GM12873 (cell line): ENCODE measurements around the gene DCAF5.

Experiments
- CTCF ChIP-seq: IDR thresholded peaks from 2 replicates; pipeline ENCODE4 v1.5.1; 2012; ENCODE audit warnings: low read depth, mild to moderate bottlenecking, moderate library complexity, low read length, control low read depth; ENCODE audit not compliant: insufficient read depth; ENCODE audit errors: missing control alignments

Gene DCAF5

GRCh38 chr14:69181491-69181890, 28.6 kb upstream of the DCAF5 start:
- TF ChIP-seq CTCF: no peak

GRCh38 chr14:69175130-69175529, 22.2 kb upstream of the DCAF5 start:
- TF ChIP-seq CTCF: no peak

- no peak for TF ChIP-seq CTCF
These were observed 18.6 kb upstream of the DCAF5 start for GRCh38 chr14:69171569-69171968.

- no peak for TF ChIP-seq CTCF
These were observed 17.9 kb upstream of the DCAF5 start for GRCh38 chr14:69170839-69171238.

- no peak for TF ChIP-seq CTCF
These were observed 8.7 kb upstream of the DCAF5 start for GRCh38 chr14:69161590-69161989.

- no peak for TF ChIP-seq CTCF
These were observed 3.3 kb upstream of the DCAF5 start for GRCh38 chr14:69156224-69156623.

GRCh38 chr14:69154779-69155178, 1.9 kb upstream of the DCAF5 start:
- TF ChIP-seq CTCF: no peak

- TF ChIP-seq CTCF: no peak
These were observed 953 bp upstream of the DCAF5 start for GRCh38 chr14:69153873-69154270.
